ENCODE measurements around the gene TEX10.

- TF ChIP-seq CTCF (IDR thresholded peaks at IDR 0.05) = no peak
- TF ChIP-seq POLR2A (IDR thresholded peaks at IDR 0.05) = no peak
Observed at GRCh38 chr9:100355561-100355960, 2.8 kb upstream of the TEX10 start.
